Osteocyte (in vitro differentiated cells): Measurements from ENCODE around the gene CYTH3. TPM values are rescaled to one million over a fixed set of nuclear protein-coding genes. Genes with fewer than 3 reads are reported as not detected.

Experiments used
- DNase-seq: peaks from one replicate; pipeline ENCODE4 v3.0.0; 2021; ENCODE audit warnings: mixed read lengths; ENCODE audit not compliant: unreplicated experiment; ENCODE audit errors: extremely low spot score
- H3K27ac Mint-ChIP-seq: one replicate; pipeline ENCODE4 v1.8.0; 2021; ENCODE audit warnings: mild to moderate bottlenecking, mixed read lengths; ENCODE audit not compliant: unreplicated experiment
- H3K27me3 Mint-ChIP-seq: one replicate; pipeline ENCODE4 v1.8.0; 2021; ENCODE audit warnings: mixed read lengths; ENCODE audit not compliant: unreplicated experiment
- H3K36me3 Mint-ChIP-seq: one replicate; pipeline ENCODE4 v1.8.0; 2021; ENCODE audit warnings: mixed read lengths; ENCODE audit not compliant: unreplicated experiment
- H3K4me1 Mint-ChIP-seq: one replicate; pipeline ENCODE4 v1.8.0; 2021; ENCODE audit warnings: mixed read lengths; ENCODE audit not compliant: unreplicated experiment
- H3K4me3 Mint-ChIP-seq: one replicate; pipeline ENCODE4 v1.8.0; 2021; ENCODE audit warnings: mild to moderate bottlenecking, moderate library complexity, mixed read lengths; ENCODE audit not compliant: unreplicated experiment
- H3K9me3 Mint-ChIP-seq: one replicate; pipeline ENCODE4 v1.8.0; 2021; ENCODE audit warnings: mixed read lengths; ENCODE audit not compliant: unreplicated experiment
- total RNA-seq: library from RNA; stranded (reverse); gene quantifications from 2 replicates; pipeline ENCODE4 v1.2.1, GENCODE V29; 2021
- TF ChIP-seq, protein P1 (sequence below): fragments of 200-600 bp; sonication (generic); IDR thresholded peaks from 2 replicates; pipeline ENCODE4 v1.5.0; 2021; ENCODE audit warnings: antibody characterized with exemption, mild to moderate bottlenecking, moderate library complexity

CYTH3 gene
- total RNA-seq, 1 donor from 2014 or later = 63.9 TPM

- Mint-ChIP-seq H3K27me3 (no peaks in the 10 kb centered on the region), H3K36me3 (no peaks in the 10 kb centered on the region), H3K9me3 (no peaks in the 10 kb centered on the region), H3K27ac (no peak overlapping the region), H3K4me3 (no peak overlapping the region), H3K4me1 (peaks cover 47% of the 10 kb centered on the region)
- TF ChIP-seq, protein P1, sequence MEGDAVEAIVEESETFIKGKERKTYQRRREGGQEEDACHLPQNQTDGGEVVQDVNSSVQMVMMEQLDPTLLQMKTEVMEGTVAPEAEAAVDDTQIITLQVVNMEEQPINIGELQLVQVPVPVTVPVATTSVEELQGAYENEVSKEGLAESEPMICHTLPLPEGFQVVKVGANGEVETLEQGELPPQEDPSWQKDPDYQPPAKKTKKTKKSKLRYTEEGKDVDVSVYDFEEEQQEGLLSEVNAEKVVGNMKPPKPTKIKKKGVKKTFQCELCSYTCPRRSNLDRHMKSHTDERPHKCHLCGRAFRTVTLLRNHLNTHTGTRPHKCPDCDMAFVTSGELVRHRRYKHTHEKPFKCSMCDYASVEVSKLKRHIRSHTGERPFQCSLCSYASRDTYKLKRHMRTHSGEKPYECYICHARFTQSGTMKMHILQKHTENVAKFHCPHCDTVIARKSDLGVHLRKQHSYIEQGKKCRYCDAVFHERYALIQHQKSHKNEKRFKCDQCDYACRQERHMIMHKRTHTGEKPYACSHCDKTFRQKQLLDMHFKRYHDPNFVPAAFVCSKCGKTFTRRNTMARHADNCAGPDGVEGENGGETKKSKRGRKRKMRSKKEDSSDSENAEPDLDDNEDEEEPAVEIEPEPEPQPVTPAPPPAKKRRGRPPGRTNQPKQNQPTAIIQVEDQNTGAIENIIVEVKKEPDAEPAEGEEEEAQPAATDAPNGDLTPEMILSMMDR = no peak
- no peak for DNase-seq
Observed at GRCh38 chr7:6238309-6238925, 34.0 kb downstream of the CYTH3 start.

DNA sequence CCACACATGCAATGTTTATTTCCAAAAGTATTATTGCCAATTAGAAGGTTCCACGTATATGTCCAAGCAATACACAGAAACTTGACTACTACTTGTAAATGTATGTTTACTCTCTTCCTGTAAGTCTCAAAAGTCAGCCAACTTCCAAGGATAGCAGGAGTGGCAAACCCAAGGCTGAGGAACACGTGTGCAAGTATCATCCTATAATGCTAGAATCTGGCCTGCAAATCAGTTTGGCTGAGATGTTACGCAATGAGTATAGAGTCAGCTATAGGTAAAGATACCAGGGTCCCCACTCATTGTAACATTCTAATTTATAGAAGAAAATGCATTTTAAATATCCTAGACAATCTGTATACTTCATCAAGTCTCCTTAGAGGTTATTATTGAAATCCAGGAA, 34.7 kb downstream of the CYTH3 start:
- Mint-ChIP-seq H3K9me3 (no peaks in the 10 kb centered on the region), H3K27me3 (no peaks in the 10 kb centered on the region), H3K36me3 (no peaks in the 10 kb centered on the region), H3K4me1 (peaks cover 52% of the 10 kb centered on the region), H3K4me3 (no peak overlapping the region), H3K27ac (no peak overlapping the region)
- DNase-seq = no peak
- TF ChIP-seq, protein P1 = no peak

- Mint-ChIP-seq H3K36me3 (no peaks in the 10 kb centered on the region), H3K27me3 (no peaks in the 10 kb centered on the region), H3K9me3 (no peaks in the 10 kb centered on the region), H3K4me3 (no peak overlapping the region), H3K4me1 (peaks cover 56% of the 10 kb centered on the region), H3K27ac (no peak overlapping the region)
- TF ChIP-seq, protein P1 = no peak
- DNase-seq = no peak
Observed at GRCh38 chr7:6237011-6237410, 35.4 kb downstream of the CYTH3 start.

- Mint-ChIP-seq H3K36me3 (no peaks in the 10 kb centered on the region), H3K9me3 (no peaks in the 10 kb centered on the region), H3K27me3 (no peaks in the 10 kb centered on the region), H3K4me3 (no peak overlapping the region), H3K27ac (peak overlapping the region; percentile 13), H3K4me1 (peaks cover 62% of the 10 kb centered on the region)
- TF ChIP-seq, protein P1 = no peak
- DNase-seq = no peak
Observed at GRCh38 chr7:6235029-6235871, 37.2 kb downstream of the CYTH3 start.

DNA sequence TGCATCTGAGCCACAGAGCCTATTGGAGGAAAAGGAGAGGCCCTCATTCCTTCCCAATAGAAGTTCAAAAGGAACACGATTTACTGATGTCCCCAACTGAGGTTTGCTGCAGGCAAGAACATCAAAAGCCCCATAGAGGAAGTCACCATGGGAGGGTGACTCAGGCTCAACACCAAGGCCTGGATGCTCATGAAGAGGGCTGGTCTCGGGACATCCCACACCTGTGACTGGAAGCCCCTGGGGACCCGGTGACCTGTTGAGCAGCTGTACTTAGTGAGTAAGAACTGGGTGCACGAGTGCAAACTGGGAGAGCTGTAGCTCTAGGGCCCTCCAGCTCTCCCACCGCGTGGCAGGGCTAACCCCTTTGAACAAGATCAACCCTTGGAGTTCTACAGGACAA, 38.0 kb downstream of the CYTH3 start:
- H3K36me3 Mint-ChIP-seq = no peaks in the 10 kb centered on the region
- TF ChIP-seq, protein P1 = no peak

More for the DNA sequence above, 38.0 kb downstream of the CYTH3 start:
- Mint-ChIP-seq H3K27me3 (no peaks in the 10 kb centered on the region), H3K9me3 (no peaks in the 10 kb centered on the region), H3K4me1 (peaks cover 63% of the 10 kb centered on the region), H3K4me3 (no peak overlapping the region), H3K27ac (no peak overlapping the region)
- DNase-seq = no peak
